ENCODE results near the gene SDHAF1. TPM values are rescaled to one million over a fixed set of nuclear protein-coding genes. Genes with fewer than 3 reads are reported as not detected.

Gene SDHAF1
- total RNA-seq, 1 experiment from 2014 or later = 21.0 TPM

- TF ChIP-seq REST (IDR thresholded peaks at IDR 0.05; ENCODE audit: low read depth) = no peak
- no peak for TF ChIP-seq EGR1 (IDR thresholded peaks at IDR 0.05; ENCODE audit: low read depth)
- no peak for TF ChIP-seq SP1 (IDR thresholded peaks at IDR 0.05; ENCODE audit: low read depth)
- TF ChIP-seq JUND (IDR thresholded peaks at IDR 0.05) = no peak
- TF ChIP-seq EZH2 (IDR thresholded peaks at IDR 0.05) = no peak
- TF ChIP-seq RAD21 (IDR thresholded peaks at IDR 0.05; ENCODE audit: low read depth) = no peak
Measured at GRCh38 chr19:36027696-36028095, 32.7 kb downstream of the SDHAF1 start (continued).

- Histone ChIP-seq H3K9me2 (ENCODE audit: insufficient read depth) (no peaks in the 10 kb centered on the region), H2AFZ (ENCODE audit: low read depth, low read length, poor library complexity, severe bottlenecking) (no peak overlapping the region), H3K27me3 (ENCODE audit: insufficient read depth, low read length) (no peaks in the 10 kb centered on the region), H3K9ac (ENCODE audit: low read length) (no peak overlapping the region), H3K36me3 (ENCODE audit: control insufficient read depth in 1 of 2, insufficient read depth in 2 of 2, low read length in 2 of 2) (peaks cover 0 to 15% of the 10 kb centered on the region in 2 experiments; a peak in 1 of 4 replicates), H3K4me1 (ENCODE audit: control insufficient read depth in 1 of 2, insufficient read depth in 2 of 2, low read length in 2 of 2) (no peaks in the 10 kb centered on the region), H3K27ac (ENCODE audit: low read depth, low read length) (no peak overlapping the region), H3K9me3 (ENCODE audit: control insufficient read depth in 1 of 2, insufficient read depth in 1 of 2, low read depth in 1 of 2, low read length in 2 of 2) (no peaks in the 10 kb centered on the region), H4K20me1 (ENCODE audit: insufficient read depth) (no peaks in the 10 kb centered on the region), H3K4me2 (ENCODE audit: low read length) (no peak overlapping the region), H3K79me2 (ENCODE audit: insufficient read depth, low read length) (no peaks in the 10 kb centered on the region), H3K4me3 (replicated peaks in 1 of 2; ENCODE audit: low read depth in 1 of 2, low read length in 2 of 2) (no peak overlapping the region)
- ATAC-seq (no peak), DNase-seq (ENCODE audit: low read depth, low spot score) (no peak)
- RAD21 ChIA-PET (ENCODE audit: low non-redundant PET in 1 of 2, low total read pairs in 2 of 2, uncharacterized antibody in 2 of 2, unreplicated experiment in 2 of 2) = no interaction called here
- intact Hi-C loops (cut with micrococcal nuclease) = no loop called here
- POLR2A ChIA-PET = no interaction called here
- no TSS peak for BruUV-seq (replicated peaks)
- TF ChIP-seq RAD21 (IDR thresholded peaks at IDR 0.05; ENCODE audit: low read depth) (no peak), POLR2A (IDR thresholded peaks at IDR 0.05; ENCODE audit: borderline replicate concordance, extremely low read depth, insufficient read depth, insufficient read length) (no peak), ZNF274 (IDR thresholded peaks at IDR 0.05; ENCODE audit: low read depth, low read length) (no peak), ATF3 (IDR thresholded peaks at IDR 0.05) (no peak), ZFX (IDR thresholded peaks at IDR 0.05) (no peak), TCF7L2 (IDR thresholded peaks at IDR 0.05; ENCODE audit: borderline replicate concordance, extremely low read depth, insufficient read depth, insufficient read length) (no peak), YY1 (IDR thresholded peaks at IDR 0.05; ENCODE audit: extremely low read depth, insufficient replicate concordance, low read depth, low read length) (no peak), POLR2AphosphoS5 (IDR thresholded peaks at IDR 0.05; ENCODE audit: low read depth, low read length) (no peak), CEBPB (IDR thresholded peaks at IDR 0.05; ENCODE audit: low read depth) (no peak), ZBTB33 (IDR thresholded peaks at IDR 0.05; ENCODE audit: extremely low read depth, insufficient replicate concordance, low read length) (no peak), SP1 (IDR thresholded peaks at IDR 0.05; ENCODE audit: low read depth) (no peak), EZH2phosphoT487 (IDR thresholded peaks at IDR 0.05; ENCODE audit: borderline replicate concordance) (no peak), ELF1 (IDR thresholded peaks at IDR 0.05; ENCODE audit: borderline replicate concordance, low read depth) (no peak), CTCF (IDR thresholded peaks at IDR 0.05 in 2 of 3, conservative IDR thresholded peaks at IDR 0.05 in 1 of 3; ENCODE audit: borderline replicate concordance in 1 of 3, insufficient read depth in 1 of 3, low read depth in 2 of 3, low read length in 2 of 3) (no peak)
- CTCF ChIA-PET = no interaction called here
Measured at GRCh38 chr19:36028313-36029041, 33.5 kb downstream of the SDHAF1 start.
